ENCODE results near the gene PNPLA8.

- TF ChIP-seq, protein P1, sequence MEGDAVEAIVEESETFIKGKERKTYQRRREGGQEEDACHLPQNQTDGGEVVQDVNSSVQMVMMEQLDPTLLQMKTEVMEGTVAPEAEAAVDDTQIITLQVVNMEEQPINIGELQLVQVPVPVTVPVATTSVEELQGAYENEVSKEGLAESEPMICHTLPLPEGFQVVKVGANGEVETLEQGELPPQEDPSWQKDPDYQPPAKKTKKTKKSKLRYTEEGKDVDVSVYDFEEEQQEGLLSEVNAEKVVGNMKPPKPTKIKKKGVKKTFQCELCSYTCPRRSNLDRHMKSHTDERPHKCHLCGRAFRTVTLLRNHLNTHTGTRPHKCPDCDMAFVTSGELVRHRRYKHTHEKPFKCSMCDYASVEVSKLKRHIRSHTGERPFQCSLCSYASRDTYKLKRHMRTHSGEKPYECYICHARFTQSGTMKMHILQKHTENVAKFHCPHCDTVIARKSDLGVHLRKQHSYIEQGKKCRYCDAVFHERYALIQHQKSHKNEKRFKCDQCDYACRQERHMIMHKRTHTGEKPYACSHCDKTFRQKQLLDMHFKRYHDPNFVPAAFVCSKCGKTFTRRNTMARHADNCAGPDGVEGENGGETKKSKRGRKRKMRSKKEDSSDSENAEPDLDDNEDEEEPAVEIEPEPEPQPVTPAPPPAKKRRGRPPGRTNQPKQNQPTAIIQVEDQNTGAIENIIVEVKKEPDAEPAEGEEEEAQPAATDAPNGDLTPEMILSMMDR (IDR thresholded peaks at IDR 0.05), result no peak
- no peak for TF ChIP-seq POLR2A (IDR thresholded peaks at IDR 0.05)
Measured at GRCh38 chr7:108535744-108536143, 9.8 kb upstream of the PNPLA8 start.

Measured in heart left ventricle (tissue), 13 donors.